HG03457 (cell line): ENCODE results near the gene NECAB2.
A peak's percentile ranks its signal among the peaks of the same experiment; 100 is the strongest.

Experiments used
- ATAC-seq: cut with Tn5 transposase; IDR thresholded peaks from one replicate; pipeline ENCODE4 v1.9.1; 2021; ENCODE audit warnings: moderate number of reproducible peaks; ENCODE audit not compliant: unreplicated experiment

NECAB2 gene

DNA sequence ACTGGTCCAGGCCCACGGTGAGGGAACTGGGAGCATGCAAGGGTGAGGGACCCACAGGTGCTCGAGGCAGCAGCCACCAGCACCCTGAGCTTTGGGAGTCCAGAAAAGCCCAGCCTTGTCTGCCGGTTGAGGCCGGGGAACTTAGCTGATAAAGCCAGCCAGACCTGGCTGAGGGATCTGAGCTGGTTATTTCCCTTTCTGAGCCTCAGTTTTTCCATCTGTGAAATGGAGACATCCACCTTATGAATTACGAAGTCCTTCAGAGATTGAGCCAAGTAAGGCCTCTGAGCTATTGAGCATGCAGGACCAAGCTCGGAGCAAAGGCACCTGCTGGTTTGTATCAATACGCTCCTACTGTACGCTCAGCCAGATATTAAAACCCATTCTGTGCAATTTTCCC is 13.8 kb downstream of the NECAB2 start:
- ATAC-seq: no peak

DNA sequence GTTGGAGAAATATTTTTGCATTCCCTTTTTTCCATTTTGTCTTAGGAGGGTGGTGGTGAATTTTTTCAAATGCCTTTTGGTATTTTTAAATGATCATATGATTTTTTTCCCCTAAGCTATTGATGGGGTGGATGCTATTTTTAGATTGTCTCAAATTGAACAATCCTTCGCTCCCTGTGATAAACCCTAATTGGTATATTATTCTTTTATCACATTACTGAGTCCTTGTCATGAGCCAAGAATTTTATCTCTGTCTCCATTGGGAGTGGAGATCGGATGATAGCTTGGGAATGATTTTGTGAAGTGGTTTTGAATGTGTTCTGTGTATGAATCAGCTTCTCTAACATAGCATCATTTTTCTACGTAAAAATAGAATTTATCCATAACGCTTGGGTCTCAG is 15.4 kb downstream of the NECAB2 start:
- no peak for ATAC-seq

DNA sequence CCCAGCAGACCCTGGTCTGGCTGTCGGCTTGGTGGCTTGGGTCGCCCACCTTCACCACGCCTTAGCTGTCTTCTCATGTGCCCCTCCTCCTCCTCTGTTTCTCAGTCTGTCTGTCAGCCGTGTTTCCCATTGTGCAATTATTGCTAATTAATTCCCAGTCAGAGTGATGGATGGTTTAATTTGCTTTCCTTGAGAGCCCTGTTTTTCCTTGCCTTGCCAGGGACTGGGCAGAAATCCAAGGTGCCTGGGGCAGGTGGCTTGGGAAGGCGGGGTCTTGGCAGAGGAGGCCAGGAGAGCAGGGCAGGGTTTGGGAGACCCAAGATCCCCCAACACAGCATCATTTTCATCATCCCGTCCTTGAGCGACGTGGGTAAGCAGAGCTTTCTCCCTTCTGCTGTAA is 21.3 kb downstream of the NECAB2 start:
- no peak for ATAC-seq

DNA sequence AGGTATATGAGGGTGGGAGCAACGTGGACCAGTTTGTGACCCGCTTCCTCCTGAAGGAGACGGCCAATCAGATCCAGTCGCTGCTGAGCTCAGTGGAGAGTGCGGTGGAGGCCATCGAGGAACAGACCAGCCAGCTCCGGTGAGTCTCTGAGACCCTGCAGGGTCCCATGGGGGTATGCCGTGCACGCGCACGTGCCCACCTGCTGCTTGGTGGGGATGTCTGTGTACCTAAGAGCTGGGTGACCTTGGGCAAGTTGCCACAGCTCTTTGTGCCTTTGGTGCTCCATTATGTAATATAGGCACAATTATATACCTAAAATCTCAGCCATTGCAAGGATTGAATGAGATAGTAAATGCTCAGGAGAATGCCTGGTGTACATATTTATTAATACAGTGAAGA is 22.4 kb downstream of the NECAB2 start:
- no peak for ATAC-seq

- ATAC-seq: no peak
Observed at GRCh38 chr16:83992624-83993023, 24.6 kb downstream of the NECAB2 start.

DNA sequence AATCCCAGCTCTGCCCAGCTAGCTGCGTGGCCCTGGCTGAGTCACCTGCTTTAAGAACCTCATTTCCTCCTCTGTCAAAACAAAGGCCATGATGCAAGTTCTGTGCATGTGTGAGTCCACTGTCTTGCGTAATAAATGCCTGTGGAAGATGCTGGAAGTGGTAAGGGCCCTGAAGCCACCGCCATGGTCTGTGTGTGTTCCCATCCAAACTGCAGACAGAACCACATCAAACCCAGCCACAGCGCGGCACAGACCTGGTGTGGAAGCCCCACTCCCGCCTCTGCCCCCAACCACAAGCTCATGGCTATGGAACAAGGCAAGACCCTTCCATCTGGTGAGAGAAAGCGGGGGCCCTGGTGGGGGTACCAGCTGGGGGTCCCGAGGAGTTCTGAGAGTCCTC is 26.0 kb downstream of the NECAB2 start:
- ATAC-seq: no peak

DNA sequence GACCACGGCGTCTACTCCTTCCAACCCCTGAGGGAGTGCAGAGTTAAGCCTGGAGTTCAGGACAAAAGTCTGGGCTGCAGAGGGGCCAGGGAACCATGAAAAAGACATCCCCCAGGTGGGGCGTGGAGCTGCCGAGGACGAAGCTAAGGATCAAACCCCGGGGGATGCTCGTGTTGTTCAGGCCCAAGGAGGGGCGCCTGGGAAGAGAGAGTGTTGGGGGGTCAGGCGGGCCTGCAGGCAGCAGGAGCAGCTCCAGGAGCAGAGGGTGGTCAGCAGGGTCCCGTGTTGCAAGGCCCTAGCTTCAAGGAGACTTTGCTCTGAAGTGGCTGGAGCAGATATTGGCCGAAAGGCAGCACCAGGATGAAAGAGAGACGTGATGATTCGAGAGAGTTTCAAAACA is 26.7 kb downstream of the NECAB2 start:
- no peak for ATAC-seq

GRCh38 chr16:83995754-83996153 is 27.7 kb downstream of the NECAB2 start:
- no peak for ATAC-seq

DNA sequence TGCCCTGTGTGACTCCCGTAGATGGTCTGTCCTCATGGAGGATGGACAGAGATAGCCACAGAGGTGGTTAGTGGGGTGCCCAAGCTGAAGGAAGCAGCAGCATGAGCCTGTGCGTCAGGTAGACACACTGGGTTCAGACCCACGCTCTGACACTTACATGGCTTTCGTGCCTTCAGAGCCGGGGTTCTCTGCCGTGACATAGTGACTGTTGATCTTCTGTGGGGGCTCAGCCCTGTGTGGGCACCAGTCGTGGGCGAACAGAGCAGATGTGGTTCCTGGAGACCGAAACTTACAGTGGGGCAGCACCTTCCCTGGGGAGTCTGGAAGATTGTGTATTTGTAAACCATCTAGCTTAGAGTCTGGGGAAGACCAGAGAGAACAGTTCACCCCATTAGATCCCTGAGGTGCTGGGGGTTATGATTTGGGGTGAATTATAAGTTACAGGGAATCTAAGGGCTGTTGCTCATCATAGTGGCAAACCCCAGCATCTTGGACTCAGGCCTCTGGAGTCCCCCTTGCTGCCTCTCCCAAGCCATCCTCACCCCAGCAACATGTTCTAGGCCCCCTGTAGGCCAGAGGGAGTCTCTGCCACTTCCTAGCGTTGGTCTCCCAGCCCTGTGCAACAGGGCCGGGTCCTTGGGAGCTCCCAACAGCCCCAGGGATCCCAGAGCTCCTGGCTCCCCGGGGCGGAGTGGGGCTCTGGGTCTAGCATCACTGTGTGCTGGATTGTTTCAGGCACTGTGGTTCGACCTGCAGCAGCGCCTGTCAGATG is 28.6 kb downstream of the NECAB2 start:
- no peak for ATAC-seq

GRCh38 chr16:83998091-83998490 is 30.0 kb downstream of the NECAB2 start:
- ATAC-seq: no peak

DNA sequence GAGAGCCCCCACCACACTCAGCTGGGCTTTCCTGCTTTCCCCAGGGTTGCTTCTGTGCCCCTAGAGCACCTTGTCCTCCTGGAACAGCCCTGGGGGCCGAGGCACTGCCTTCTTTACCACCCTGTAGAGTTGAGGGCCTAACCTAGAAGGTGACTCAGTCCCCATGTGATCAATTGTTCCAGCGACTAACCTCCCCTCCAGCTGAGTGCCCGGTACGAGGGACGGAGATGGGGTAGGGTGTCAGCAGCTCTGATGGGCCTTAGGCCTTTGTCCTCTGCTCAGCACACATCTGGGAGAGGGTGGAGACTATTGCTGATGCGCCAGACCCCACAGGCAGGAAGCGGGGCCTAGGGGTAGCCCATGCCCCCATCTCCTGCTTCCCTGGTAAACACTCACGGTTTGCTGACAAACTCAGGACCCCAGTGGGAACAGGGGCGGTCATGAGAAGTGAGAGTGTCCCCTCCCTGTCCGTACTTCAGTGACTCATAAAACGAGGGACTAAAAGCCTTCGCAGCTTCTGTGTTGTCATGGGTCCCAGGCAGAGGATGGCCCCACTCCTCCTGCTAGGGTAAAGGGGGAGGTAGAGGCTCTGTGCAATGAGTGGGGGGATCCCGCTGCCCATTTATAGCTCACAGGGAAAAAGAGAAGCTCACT is 33.1 kb downstream of the NECAB2 start:
- no peak for ATAC-seq

DNA sequence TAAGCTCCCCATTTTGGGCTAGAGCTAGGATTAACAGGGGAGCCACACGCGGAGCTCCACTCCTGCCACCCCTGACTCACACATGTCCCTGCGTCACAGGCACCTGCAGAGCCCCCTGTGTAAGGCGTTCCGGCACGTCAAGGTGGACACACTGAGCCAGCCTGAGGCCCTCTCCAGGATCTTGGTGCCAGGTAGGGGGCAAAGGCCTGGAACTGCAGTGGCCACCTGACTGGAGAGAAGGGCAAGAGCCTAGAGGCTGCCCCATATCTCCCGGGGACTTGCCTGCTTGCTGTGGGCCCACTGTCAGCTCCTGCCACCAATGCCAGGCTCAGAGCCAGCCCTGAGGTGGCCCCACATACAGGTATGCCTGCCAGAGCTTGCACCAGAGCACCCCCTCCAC is 33.7 kb downstream of the NECAB2 start:
- no peak for ATAC-seq

GRCh38 chr16:84003038-84003437 is 35.0 kb downstream of the NECAB2 start:
- ATAC-seq: no peak

GRCh38 chr16:84004442-84004841 is 36.4 kb downstream of the NECAB2 start:
- ATAC-seq: no peak

- no peak for ATAC-seq
Observed at GRCh38 chr16:84005391-84005790, 37.3 kb downstream of the NECAB2 start.

GRCh38 chr16:84007520-84007919 is 39.5 kb downstream of the NECAB2 start:
- no peak for ATAC-seq

DNA sequence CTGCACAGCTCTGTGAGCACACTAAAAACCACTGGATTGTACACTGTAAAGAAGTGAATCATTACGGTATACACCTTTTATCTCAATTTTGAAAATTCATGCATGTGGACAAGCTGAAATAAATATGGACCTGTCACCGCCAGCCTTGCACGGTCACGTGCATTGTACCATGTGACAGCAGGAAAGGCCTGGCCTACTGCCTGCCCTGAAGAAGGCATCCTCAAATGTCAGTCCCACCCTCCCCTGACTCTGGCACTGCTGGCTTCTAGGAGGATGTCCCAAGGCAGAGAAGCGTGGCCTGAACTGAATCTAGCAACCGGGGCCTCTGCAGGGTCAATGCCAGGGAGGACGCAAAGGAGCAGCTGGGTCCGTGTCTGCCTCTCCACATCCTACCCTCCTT is 39.9 kb downstream of the NECAB2 start:
- no peak for ATAC-seq

DNA sequence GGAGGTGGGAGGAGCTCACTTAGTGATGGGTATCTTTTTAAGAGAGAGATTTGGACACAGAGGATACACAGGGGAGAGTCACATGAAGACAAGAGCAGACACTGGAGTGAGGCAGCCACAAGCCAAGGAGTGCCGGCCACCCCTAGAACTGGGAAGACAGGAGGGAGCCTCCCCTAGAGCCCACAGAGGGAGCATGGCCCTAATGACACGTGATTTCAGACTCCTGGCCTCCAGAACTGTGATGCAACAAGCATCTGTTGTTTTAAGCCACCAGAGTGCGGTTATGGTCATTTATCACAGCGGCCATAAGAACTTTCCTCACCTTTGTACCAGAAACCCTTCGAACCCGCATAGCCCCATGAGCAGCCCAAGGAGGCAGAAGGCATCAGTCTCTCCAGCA is 41.2 kb downstream of the NECAB2 start:
- ATAC-seq: no peak

- peak; percentile 66 for ATAC-seq
Observed at GRCh38 chr16:84013787-84014569, 45.9 kb downstream of the NECAB2 start.

DNA sequence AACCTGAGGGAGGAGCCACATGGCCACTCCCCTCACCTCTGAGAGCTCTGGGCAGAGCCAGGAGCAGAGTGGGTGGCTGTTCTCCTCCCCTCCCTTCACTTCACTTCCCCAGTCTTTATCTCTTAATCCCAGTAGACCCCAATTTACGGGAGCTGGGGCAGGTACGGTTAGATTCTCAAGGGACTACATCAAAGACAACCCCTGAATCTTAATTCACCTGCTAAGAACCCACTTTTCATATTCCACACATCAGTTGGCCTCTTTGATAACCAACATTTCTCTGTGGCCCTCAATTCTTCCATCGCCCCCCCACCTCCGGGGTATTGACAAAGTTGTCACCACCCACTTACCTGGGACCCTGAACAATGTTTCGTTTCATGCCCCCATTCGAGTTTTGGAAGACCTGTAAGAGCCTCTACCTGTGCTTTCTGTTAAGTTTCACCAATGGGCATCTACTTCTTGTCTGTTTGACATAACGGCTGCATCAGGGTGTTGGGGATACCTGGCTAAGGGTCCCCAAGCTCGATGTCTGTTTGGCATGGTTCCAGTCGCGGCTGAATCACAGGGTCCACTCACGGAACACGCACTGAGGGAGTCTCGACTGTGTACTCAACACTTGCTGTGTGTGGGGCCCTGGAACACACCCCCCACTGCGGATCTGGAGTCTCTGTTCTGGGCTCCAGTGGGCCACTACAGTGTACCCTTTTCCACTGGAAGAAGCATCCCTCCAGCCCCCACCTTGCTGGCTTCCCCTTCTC is 46.7 kb downstream of the NECAB2 start:
- no peak for ATAC-seq

DNA sequence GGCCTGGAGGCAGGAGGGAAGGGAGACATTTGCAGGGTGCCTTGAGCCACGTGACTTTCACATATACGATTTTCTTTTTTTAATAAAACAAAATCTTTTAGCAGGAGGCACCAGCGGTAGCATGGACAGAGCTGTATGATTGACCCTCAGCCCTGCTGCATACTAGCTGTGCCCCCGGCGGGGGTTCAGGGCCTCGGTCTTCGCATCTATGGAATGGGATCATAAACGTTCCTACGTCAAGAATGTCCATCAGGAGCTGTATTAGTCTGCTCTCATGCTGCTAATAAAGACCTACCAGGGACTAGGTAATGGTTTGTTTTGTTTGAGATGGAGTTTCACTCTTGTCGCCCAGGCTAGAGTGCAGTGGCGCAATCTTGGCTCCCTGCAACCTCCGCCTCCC is 47.4 kb downstream of the NECAB2 start:
- no peak for ATAC-seq
